Stimulated activated CD8-positive, alpha-beta memory T cell treated with anti-CD3 and anti-CD28 coated beads, Interleukin-7, amount 100 ng/mL, for 1 hour (primary cell): ENCODE data around the gene ZNF471.

Experiments used
- DNase-seq, 2 donors: peaks; one replicate each; pipeline ENCODE4 v3.0.0-alpha.2; 2020; ENCODE audit warnings: low read depth in 2 of 2

Gene ZNF471

DNA sequence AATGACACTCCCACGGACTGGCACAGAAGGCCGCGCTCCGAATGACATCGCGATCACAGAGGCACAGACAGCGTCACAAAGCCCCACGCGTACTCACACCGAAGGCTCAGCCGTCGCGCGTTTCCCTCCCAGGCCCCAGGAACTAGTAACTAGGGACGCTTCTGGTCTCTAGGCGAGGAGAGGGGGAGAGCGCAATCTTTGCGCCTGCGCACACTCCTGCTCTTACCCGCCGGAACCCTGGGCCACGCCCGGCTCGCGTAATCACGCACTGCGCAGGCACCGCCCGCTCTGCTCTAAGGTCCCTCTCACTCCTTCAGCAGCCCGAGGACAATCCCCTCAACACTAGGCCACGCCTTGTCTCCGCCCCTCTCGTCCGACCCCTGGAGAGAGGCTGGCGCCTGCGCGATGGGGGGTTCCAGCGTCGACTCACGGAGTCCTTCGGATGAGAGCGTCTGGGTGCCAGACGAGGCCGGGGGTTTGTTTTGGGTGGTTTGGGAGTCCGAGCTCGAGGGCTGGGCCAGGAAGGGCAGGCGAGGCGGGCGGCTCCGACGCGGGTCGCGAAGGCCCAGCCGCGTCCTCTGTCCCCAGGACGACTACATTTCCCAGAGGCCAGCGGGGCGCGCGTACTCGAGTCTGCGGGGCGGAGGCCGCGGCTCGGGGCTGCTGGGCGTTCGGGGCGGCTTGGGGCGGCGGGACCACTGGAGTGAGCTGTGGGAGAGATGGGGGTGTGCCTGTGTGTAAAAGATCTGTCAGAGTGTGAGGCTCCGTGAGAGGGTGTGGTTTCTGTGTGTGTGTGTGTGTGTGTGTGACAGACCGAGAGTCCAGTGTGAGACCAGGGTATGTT, at the start of gene ZNF471:
TSS of gene ZNF471 (plus strand) at position 410 of the 844 bp plus-strand sequence. CDS start 3,717 bp downstream, outside the sequence.
- peak; percentile 60 to 68 for DNase-seq

DNA sequence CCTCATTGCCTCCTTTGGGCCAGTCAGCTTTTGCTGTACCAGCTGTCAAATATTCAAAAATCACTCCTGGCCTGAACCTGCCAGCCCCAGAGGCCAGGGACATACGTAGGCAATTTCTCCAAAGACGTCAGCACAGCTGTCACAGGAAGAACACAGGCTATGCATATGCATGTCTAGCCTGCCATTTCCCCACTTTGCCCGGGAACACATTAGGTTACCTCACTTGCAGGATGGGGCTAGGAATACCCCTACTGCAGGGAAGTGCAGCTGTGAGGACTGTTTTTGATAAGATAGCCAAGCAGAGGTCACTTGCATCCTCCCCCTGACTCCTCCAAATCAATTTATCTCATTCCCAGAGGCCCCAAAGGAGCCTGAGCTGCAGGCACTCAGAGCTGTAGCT, 33.3 kb upstream of the ZNF471 start:
- no peak for DNase-seq

DNA sequence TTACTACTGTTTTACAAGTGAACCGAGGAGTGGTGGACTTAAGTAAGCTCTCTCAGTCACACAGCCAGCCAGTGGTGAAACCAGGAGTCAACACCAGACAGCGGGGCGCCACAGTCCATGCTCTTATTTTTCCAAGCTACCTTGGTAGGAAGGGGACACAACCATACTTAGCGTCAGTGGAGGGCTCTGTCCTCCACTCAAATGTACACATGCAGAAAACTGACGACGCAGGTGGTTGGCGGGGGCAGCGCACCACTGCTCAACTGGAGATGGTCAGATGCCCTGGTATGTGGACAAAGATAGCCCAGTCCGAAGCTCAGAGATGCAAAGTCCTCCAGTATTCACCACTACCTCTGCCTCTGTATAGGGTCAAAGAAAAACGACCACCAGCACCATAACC, 31.6 kb upstream of the ZNF471 start:
- DNase-seq, result no peak

DNA sequence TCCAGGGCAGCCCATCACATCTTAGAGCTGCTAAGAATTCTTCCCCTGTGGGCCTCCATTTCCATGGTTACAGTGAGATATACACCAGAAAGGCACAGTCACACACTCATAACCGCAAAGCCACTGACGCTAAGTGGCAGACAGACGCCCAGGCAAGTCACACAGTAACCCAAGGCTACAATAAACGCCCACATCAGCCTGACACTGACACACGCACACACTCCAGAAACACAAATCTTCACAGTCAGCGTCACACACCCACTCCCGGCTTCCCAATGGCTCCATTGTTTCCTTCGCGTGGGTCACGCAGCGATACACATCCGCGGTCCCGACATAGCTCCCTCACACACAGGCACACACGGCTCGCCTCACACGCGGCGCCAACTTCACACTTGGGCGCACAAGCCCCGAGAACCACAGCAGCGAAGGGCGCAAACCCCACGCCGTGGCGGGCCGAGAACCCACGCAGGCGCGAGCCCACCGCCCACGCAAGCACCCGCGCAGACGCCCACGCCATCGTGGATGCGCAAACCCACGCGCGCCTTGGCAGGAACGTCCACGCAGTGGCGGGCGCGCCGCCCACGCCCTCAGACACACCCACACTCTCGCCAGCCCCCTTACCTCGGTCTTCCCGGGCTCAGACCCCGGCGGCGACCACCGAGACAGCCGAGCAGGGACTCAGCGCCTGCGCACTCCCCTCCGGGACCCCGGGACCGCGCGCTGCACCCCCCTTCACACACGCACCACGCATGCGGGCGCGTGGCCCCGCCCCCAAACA, 30.8 kb upstream of the ZNF471 start, which contains the start of gene ZNF667:
TSS of gene ZNF667 (minus strand) at position 695 of the 778 bp plus-strand sequence. CDS start 14,975 bp downstream, outside the sequence.
- DNase-seq, result peak in 1 of 2 donors; percentile 1

DNA sequence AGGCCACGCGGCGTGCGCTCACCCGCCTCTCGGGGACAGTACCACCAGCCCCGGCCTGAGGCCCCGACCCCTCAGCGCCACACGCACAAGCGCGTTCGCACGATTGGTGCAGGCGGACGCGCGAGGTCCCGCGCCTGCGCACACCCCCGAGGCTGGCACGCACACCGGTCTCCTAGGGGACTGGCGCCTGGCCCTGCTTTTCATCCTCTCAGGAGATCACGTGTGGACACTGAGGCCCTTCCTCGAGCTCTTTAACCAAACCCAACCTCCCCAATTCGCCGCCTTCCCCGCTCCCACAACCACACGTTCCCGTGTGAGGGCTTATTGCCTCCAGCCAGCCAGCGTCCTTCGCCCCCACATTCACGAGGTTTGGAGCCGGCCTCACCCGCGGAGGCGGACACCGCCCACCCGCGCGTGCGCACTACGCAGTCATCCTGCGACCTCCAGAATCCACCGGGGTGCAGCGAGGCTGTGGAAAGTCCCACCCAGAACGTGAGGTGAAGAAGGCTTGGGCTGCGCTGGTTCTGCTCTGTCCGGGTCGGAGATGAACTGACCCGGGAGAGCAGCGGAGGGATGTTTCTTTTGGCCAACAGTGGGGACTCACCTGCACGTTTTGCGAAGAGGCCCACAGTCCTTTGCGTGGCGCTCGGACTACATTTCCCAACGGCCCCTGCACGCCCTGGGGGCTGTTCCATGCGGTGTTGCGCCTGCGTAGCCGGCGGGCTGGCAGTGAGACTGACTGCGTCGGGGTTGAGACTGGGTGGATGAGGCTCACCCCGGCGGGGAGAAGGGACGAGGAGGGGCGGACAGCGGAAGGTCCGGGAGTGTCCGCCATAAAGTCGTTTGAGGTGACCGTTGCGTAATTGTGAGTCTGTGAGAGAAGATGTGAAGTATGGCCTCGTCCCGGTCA, 30.0 kb upstream of the ZNF471 start:
- DNase-seq, result peak; percentile 23 to 28

DNA sequence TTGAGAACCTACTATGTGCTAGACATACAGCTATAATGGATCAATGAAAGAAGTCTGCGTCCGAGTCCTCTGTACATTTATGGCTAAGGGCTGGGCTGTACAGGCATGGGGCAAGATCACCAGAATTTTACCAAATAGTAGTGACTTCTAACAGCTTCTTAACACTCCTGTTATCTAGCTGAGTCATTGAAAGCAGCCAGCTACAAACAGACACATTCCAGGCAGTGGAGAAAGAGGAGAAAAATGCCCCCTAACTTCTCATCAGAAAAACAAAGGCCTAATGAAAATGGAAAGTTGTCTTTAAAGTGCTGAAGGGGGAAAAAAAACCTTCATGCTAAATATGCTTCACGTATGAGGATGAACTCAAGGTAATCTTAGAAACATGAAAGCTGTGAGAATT, 16.3 kb upstream of the ZNF471 start:
- no peak for DNase-seq

DNA sequence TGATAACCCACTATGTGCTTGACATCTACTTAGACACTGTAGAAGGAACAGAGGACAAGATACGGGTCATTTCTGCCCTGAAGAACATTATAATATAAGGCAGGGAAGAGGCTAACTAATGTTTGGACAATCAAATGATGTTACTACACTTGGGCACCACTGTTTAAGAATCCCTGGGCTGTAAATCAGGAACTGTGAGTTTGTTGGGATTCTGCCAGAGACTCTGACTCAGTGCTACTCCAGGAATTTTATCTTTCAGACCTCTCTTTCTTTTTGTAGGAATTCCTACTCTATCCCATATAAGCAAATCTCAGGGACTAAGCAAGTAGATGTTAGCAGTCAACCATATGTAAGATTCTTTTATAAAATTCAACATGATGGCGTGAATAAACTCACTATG, 3.1 kb upstream of the ZNF471 start:
- no peak for DNase-seq

DNA sequence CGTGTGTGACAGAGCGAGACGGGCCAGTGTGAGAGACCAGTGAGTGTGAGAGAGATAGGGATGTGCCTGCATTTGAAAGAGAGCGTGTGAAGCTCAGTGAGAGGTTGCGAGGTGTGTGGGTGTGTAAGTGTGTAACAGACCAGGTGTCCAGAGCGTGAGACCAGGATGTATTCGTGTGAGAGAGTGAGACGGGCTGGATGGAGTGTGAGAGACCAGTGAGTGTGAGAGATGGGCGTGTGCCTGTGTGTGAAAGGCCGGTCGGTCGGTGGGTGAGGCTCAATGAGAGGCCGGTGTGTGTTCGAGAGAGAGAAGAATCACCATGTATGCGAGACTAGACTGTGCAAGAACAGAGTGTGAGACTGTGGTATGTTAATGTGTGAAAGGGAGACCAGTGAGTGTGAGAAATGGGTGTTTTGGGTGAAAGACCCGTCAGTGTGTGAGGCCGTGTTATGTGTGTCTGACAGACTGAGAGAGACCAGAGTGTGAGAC, 679 bp downstream of the ZNF471 start:
- no peak for DNase-seq

DNA sequence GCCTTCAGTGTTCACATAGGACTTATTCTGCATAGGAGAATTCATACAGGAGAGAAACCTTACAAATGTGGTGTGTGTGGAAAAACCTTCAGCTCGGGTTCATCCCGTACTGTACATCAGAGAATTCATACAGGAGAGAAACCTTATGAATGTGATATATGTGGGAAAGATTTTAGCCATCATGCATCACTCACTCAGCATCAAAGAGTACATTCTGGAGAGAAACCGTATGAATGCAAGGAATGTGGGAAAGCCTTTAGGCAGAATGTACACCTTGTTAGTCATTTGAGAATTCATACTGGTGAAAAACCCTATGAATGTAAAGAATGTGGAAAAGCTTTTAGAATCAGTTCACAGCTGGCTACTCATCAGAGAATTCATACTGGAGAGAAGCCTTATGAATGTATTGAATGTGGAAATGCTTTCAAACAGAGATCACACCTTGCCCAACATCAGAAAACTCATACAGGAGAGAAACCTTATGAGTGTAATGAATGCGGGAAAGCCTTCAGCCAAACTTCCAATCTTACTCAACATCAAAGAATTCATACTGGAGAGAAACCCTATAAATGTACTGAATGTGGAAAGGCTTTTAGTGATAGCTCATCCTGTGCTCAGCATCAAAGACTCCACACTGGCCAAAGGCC, 17.7 kb downstream of the ZNF471 start:
- DNase-seq, result no peak

DNA sequence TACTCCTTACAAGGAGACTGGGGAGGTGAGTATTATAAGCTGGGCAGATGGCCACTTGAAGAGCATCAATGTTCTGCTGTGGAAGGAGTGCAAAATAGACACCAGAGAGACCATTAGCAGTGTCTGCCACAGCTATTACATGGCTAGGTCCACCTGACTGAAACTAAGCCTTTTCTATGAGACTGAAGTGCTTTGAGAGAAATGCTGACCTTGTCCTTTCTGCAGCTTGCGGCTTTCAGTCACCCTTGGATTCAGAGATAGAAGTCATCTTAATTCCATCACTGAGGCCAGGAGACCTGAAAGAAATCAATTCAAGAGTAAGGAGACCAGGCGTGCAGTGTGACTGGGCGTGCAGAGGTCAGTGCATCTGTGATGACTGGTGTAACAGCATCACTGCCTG, 29.8 kb downstream of the ZNF471 start:
- no peak for DNase-seq

DNA sequence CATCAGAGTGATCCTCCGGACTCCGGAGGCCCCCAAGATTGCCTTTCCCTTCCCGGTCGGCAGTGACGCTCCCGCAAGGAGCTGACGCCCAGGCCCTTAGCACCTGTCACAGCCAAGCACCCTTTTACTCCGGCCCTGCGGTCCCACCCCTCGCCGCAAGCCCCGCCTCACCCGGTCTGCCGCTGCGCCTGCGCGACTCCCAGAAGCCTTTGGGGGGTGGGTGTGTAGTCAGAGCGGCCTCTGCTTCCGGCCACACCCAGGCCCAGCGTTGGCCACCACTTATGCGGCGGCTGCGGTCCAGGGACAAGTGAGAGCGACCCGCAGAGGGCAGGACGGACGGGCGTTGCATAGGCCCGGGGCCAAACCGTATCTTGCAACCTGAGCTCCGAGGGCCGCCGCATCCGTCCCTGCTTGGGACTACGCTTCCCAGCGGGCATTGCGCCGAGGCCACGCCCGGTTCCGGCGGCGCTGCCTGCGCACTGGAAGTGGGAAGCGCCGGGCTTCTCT, 30.7 kb downstream of the ZNF471 start:
- DNase-seq, result peak; percentile 66 to 82

DNA sequence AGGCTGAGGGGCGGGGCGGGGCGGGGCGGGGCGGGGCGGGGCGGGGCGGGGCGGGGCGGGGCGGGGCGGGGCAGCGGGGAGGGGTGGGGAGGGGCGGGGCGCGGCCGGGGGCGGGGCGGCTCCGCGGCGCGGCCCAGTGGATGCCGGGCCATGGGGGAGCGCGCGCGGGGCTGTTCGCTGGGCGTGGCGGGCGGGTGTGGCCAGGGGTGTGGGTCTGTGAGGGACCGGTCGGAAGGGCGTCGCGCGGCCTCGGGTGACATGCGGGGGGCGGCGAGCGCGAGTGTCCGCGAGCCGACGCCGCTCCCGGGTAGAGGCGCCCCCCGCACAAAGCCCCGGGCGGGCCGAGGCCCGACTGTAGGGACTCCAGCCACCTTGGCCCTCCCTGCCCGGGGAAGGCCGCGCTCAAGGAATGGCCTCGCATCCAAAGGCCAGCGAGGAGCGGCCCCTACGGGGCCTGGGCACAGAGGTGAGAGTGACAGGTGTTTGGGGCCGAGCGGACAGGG, 31.2 kb downstream of the ZNF471 start, which contains the start of gene ZFP28:
TSS of gene ZFP28 (plus strand) at position 188 of the 503 bp plus-strand sequence. CDS start at position 259, 71 bp downstream.
- peak in 1 of 2 donors; percentile 45 for DNase-seq

DNA sequence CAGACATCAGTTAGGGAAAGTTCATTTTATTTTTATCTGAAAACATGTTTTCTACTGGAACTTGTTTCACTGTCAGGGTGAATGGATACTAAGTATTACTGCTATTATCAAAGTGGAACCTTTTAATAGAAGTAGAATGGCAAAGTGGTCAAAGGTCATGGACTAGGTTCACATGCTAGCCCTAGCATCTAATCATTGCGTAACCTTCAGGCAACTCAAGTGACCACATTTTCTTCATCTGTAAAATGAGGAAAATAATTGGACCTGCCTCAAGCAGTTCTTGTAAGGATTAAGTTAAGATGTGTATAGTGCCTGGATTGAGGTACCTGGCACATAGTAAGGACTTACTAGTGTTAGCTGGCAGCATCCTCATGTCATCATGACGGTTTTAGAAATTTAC, 36.1 kb downstream of the ZNF471 start:
- no peak for DNase-seq

DNA sequence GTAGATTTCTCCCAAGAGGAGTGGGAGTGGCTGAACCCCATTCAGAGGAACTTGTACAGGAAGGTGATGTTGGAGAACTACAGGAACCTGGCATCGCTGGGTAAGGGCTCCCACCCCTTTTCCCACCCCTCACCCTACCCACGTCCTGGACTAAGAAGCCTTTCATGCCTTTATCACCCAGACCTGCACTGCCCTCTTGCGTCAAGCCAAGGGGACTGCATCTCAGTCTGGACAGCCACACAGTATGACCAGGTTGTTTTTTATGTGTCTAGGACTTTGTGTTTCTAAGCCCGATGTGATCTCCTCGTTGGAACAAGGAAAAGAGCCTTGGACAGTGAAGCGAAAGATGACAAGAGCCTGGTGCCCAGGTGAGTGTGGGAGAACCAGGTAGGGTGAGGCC, 39.9 kb downstream of the ZNF471 start:
- DNase-seq, result no peak

DNA sequence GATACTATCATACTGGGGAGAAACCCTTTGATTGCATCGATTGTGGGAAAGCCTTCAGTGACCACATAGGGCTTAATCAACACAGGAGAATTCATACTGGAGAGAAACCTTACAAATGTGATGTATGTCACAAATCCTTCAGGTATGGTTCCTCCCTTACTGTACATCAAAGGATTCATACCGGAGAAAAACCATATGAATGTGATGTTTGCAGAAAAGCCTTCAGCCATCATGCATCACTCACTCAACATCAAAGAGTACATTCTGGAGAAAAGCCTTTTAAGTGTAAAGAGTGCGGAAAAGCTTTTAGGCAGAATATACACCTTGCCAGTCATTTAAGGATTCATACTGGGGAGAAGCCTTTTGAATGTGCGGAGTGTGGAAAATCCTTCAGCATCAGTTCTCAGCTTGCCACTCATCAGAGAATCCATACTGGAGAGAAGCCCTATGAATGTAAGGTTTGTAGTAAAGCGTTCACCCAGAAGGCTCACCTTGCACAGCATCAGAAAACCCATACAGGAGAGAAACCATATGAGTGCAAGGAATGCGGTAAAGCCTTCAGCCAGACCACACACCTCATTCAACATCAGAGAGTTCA, 46.7 kb downstream of the ZNF471 start:
- no peak for DNase-seq

DNA sequence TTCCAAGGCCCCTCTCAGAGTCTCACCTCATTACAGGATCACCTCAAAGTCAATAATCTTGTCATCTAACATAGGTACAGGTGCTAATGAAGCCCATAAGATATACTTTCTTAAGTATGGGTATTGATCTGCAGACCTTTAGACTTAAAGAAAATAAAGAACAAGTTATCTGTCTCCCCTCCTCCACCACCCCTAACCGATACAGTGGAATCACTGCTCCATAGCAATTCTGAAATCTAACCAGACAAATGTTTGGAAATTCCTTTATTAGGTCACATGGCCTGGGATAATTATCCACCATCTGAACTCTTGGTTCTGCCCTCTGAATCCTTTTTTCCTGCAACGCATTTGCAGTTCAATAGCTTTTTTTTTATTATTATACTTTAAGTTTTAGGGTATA, 55.1 kb downstream of the ZNF471 start:
- DNase-seq, result no peak

DNA sequence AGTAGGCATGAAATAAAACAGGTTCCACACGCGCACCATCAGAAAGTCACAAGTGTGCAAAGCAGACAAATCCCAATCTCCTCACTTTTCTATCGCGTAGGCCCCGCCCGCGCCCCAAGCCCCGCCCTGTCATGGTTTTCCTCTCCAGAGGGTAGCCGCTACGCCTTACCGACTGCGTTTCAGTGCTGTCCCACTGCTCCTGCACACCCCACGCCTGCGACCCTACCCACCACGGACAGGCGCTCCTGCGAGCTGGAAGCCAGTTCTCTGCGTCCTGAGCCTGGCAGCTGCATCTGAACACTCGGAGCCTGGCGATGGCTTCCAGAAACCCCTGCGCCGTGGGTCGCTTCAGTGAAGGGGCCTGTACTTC, 59.2 kb downstream of the ZNF471 start:
- DNase-seq, result no peak

DNA sequence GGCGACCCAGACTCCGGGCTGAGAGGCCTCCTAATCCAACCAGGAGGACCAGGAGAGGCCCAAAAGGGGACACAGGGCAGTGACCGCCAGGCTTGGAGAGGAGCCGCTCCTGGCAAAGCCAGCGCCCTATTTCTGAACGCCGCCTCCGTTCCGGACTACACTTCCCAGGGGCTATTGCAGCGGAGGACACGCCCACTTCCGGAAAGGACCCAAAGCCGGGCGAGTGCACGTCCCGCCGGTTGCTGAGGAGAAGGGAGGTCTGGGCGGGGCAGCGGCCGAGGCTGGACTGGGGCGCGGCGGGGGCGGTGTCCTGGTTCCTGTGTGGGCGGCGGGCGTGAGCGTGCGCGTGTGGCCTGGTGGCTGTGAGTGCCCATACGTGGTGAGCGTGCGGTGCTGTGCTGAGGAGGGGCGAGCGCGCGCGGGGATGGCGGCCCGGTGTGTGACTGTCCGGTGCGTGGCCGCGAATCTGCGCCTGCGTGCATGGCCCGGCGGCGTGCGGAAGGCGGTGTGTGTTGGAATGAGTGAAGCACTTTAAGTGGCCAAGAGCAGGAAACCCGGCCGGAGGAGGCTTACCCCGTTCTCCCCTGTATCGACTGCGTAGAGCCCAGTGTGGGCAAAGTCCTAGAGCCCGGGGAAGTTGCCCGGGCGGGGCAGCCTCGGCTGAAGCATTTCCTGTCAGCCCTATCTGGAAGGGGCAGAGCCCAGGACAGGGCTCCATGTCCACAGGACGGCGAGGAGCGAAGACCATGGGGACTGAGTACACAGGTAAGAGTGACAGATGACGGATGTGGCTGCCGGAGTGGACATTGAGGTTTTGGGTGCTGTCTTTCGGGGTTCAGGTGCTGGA, 59.8 kb downstream of the ZNF471 start, which contains the start of gene ZNF470:
TSS of gene ZNF470 (plus strand) at position 195 of the 847 bp plus-strand sequence. CDS start 2,844 bp downstream, outside the sequence.
- DNase-seq, result peak; percentile 76 to 77

DNA sequence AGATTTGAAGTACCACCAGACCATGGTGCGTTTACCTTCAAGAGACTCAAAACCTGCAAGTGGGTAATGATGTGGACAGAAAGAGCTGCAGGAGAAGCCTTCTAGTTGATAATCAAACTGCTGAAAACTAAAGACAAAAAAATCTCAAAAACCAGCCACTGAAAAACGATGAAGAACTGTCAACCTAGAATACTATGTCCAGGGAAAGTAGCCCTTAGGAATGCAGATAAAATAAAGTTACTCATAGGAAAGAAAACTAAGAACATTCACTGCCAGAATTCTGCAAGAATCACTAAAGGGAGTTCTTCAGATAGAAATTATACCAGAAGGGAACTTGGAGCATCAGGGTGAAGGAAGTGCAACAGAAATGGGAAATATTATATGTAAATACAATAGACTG, 64.9 kb downstream of the ZNF471 start:
- no peak for DNase-seq
